Ascending aorta (tissue), 2 donors: Measurements from ENCODE around the gene ATG9B. TPM values are rescaled to one million over a fixed set of nuclear protein-coding genes. Genes with fewer than 3 reads are reported as not detected.
"Not testable (repeated sequence)": the region's sequence is repeated elsewhere in the genome, so short reads cannot be mapped to it uniquely, and the experiment has no call there.

Source experiments
- DNase-seq, 2 donors: peaks; one replicate each; pipeline ENCODE4 v3.0.0-alpha.2; 2019; ENCODE audit warnings: low spot score in 2 of 2
- H3K27ac ChIP-seq, 2 donors: fragments of 200-600 bp; sonication (generic); one replicate each; pipeline ENCODE4 v1.5.1; 2016 to 2017; ENCODE audit warnings: mild to moderate bottlenecking in 1 of 2
- H3K27me3 ChIP-seq: fragments of 200-600 bp; sonication (generic); one replicate; pipeline ENCODE4 v1.5.1; 2017
- H3K36me3 ChIP-seq, 2 donors: fragments of 200-600 bp; sonication (generic); one replicate each; pipeline ENCODE4 v1.5.1; 2016
- H3K4me1 ChIP-seq, 2 donors: fragments of 200-600 bp; sonication (generic); one replicate each; pipeline ENCODE4 v1.5.1; 2016 to 2017; ENCODE audit warnings: mild to moderate bottlenecking in 1 of 2
- H3K4me3 ChIP-seq, 2 donors: fragments of 200-600 bp; sonication (generic); one replicate each; pipeline ENCODE4 v1.5.1; 2016 to 2017; ENCODE audit warnings: mild to moderate bottlenecking in 1 of 2
- H3K9me3 ChIP-seq, 2 donors: fragments of 200-600 bp; sonication (generic); one replicate each; pipeline ENCODE4 v1.5.1; 2016
- intact Hi-C: fragments of 100-400 bp; cut with DNase I; formaldehyde crosslinking; loops from one replicate; pipeline ENCODE4 v1.15.1; 2023
- total RNA-seq: library from RNA; depleted of rRNA; stranded (reverse); fragments of >200 nt; gene quantifications from one replicate; pipeline ENCODE4 v1.1.0, GENCODE V29; 2016
- TF ChIP-seq, protein P1 (sequence below), 3 experiments: fragments of 200-600 bp in 2 of 3; fragments of 450-650 bp in 1 of 3; sonication (generic) in 2 of 3; IDR thresholded peaks; one replicate each; pipeline ENCODE4 v1.5.1; 2016 to 2019; ENCODE audit warnings: antibody characterized with exemption in 3 of 3, mild to moderate bottlenecking in 1 of 3, moderate library complexity in 1 of 3

ATG9B gene
- total RNA-seq, 1 donor from 2014 or later: not detected

DNA sequence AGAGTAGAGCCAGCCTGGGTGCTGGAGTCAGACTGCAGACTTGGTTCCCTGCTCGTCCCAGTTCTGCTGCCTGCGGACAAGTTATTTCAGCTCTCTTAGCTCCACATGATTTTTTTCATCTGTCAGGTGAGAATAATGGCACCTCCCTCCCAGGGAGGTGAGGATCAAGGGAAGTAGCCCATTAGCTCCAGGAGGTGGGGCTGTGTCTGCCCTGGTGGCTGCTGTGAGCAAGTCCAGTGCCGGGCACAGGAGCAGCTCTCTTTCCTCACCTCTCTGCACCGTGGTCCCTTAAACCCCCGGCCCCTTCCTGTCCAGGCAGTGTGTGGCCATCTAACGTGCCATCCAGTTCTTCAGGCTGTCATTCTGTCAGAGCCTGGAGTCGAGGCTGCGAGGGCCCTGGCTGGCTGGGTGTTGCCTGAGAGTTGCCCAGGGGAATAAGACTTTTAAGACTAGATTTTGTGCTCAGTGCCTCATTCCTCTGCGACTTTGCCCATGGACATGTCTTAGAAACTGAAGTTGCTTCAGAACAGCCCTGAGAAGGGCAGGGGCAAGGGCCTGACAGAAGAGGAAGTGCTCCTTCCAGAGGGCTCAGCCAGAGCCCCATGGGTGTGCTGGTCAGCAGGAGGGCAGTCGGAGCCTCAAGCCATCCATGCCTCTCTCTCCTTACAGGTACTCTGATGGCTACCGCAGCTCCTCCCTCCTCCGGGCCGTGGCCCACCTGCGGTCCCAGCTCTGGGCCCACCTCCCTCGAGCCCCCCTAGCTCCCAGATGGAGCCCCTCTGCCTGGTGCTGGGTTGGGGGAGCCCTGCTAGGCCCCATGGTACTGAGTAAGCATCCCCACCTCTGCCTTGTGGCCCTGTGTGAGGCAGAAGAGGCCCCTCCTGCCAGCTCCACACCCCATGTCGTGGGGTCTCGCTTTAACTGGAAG is 8.9 kb upstream of the ATG9B start:
- DNase-seq: no peak
- H3K9me3 ChIP-seq: no peaks in the 10 kb centered on the region
- no peaks in the 10 kb centered on the region for H3K27me3 ChIP-seq
- peaks cover 0 to 7% of the 10 kb centered on the region in 2 donors for H3K4me1 ChIP-seq
- TF ChIP-seq, protein P1, sequence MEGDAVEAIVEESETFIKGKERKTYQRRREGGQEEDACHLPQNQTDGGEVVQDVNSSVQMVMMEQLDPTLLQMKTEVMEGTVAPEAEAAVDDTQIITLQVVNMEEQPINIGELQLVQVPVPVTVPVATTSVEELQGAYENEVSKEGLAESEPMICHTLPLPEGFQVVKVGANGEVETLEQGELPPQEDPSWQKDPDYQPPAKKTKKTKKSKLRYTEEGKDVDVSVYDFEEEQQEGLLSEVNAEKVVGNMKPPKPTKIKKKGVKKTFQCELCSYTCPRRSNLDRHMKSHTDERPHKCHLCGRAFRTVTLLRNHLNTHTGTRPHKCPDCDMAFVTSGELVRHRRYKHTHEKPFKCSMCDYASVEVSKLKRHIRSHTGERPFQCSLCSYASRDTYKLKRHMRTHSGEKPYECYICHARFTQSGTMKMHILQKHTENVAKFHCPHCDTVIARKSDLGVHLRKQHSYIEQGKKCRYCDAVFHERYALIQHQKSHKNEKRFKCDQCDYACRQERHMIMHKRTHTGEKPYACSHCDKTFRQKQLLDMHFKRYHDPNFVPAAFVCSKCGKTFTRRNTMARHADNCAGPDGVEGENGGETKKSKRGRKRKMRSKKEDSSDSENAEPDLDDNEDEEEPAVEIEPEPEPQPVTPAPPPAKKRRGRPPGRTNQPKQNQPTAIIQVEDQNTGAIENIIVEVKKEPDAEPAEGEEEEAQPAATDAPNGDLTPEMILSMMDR (IDR thresholded peaks at IDR 0.05): no peak
- H3K36me3 ChIP-seq: peaks cover 21 to 32% of the 10 kb centered on the region in 2 donors
- H3K4me3 ChIP-seq: no peak overlapping the region
- H3K27ac ChIP-seq: no peak overlapping the region
- intact Hi-C loops: no loop called here

DNA sequence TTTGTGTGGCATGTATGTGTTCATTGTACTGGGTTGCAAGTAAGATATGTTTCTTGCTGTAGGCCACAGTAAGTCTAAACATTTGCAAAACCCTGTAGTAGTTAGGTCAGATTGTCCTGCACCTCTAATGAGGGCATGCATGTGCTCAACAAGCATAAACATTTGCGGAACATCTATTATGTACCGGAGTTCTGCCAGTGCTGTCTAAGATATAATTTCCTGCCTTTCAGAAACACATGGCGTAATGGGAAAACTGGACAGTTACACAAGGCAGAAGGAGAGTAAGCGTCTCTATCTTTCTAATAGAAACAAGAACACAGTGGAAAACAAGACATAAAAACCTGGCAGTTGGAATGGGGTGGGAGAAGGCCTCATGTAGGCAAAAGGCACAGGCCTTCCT is 6.7 kb upstream of the ATG9B start:
- intact Hi-C loops: no loop called here
- no peak overlapping the region for H3K4me3 ChIP-seq
- peaks cover 0 to 7% of the 10 kb centered on the region in 2 donors for H3K4me1 ChIP-seq
- H3K36me3 ChIP-seq: peaks cover 13 to 19% of the 10 kb centered on the region in 2 donors
- TF ChIP-seq, protein P1 (IDR thresholded peaks at IDR 0.05): no peak
- no peaks in the 10 kb centered on the region for H3K9me3 ChIP-seq
- no peaks in the 10 kb centered on the region for H3K27me3 ChIP-seq
- DNase-seq: no peak
- no peak overlapping the region for H3K27ac ChIP-seq

GRCh38 chr7:151028948-151029501 is 4.7 kb upstream of the ATG9B start:
- Histone ChIP-seq H3K4me1 (peaks cover 0 to 7% of the 10 kb centered on the region in 2 donors), H3K27ac (peak overlapping the region; percentile 60 to 78), H3K9me3 (no peaks in the 10 kb centered on the region)

DNA sequence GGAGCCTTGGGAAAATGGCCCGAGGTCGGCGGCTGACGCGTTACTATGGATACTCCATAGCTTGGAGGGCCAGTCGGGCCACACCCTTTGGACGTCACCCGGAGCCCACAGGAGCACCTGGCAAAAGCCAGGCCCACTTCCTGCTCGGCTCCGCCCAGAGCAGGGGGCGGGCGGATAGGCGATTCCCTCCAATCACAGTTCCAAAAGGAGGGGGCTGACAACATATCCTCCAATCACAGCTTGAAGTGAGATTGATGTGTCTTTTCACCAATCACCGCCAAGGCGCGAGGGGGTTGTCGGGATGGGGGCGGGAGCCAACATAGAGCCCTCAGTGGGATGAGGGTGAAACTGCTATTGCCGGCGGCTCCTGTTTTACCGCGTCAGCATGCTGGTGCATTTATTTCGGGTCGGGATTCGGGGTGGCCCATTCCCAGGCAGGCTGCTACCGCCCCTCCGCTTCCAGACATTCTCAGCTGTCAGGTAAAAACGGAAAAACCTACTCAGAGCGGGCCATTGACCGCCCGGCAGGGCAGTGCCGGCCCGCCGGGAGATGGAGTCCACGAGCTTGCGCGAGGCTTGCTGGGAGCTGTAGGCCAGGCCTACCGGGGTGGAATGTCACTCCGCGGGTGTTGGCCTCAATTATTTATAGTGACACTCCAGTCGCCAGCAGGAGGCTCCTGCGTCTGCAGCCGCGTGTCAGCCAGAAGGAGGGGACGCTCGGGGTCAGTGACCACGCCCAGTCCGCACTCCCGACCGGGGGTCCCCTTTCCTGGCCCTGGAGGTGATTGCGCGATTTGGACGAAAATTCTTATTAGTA is 4.0 kb upstream of the ATG9B start, which contains the start of gene ABCB8:
ABCB8 (plus strand) TSS at position 320 of the 817 bp plus-strand sequence; CDS start at position 386, 66 bp downstream.
- Histone ChIP-seq H3K36me3 (no peaks in the 10 kb centered on the region), H3K4me3 (peak within 1 kb of the TSS; percentile 68 to 77), H3K9me3 (no peaks in the 10 kb centered on the region), H3K4me1 (peaks cover 0 to 7% of the 10 kb centered on the region in 2 donors), H3K27me3 (no peaks in the 10 kb centered on the region), H3K27ac (peak within 1 kb of the TSS; percentile 60 to 78)
- peak; percentile 98 to 100 for DNase-seq
- TF ChIP-seq, protein P1 (IDR thresholded peaks at IDR 0.05): peak in 2 of 3 experiments; percentile 59 to 68
- intact Hi-C loops: loop anchor here (1.0 to 10.0 kb wide), 6 partner anchors 30 to 1194 kb away; partner anchors contain the start of genes ABCF2, FASTK and ZNF862

More at GRCh38 chr7:151028948-151029501, 4.7 kb upstream of the ATG9B start:
- TF ChIP-seq, protein P1 (IDR thresholded peaks at IDR 0.05): no peak
- Histone ChIP-seq H3K4me3 (peak overlapping the region; percentile 68 to 77), H3K36me3 (no peaks in the 10 kb centered on the region), H3K27me3 (no peaks in the 10 kb centered on the region)
- intact Hi-C loops: loop anchor here (1.0 to 10.0 kb wide), 6 partner anchors 29 to 1194 kb away; partner anchors contain the start of genes ABCF2, FASTK and ZNF862
- no peak for DNase-seq

GRCh38 chr7:151027728-151028130 is 3.4 kb upstream of the ATG9B start:
- H3K27ac ChIP-seq: peak overlapping the region; percentile 46 to 61
- H3K4me1 ChIP-seq, DNase-seq, H3K27me3 ChIP-seq, H3K9me3 ChIP-seq, H3K36me3 ChIP-seq: not testable (repeated sequence)
- H3K4me3 ChIP-seq: peak overlapping the region; percentile 68 to 77
- intact Hi-C loops: loop anchor here (1.0 to 10.0 kb wide), 6 partner anchors 31 to 1193 kb away; partner anchors contain the start of genes ABCF2, FASTK and ZNF862

DNA sequence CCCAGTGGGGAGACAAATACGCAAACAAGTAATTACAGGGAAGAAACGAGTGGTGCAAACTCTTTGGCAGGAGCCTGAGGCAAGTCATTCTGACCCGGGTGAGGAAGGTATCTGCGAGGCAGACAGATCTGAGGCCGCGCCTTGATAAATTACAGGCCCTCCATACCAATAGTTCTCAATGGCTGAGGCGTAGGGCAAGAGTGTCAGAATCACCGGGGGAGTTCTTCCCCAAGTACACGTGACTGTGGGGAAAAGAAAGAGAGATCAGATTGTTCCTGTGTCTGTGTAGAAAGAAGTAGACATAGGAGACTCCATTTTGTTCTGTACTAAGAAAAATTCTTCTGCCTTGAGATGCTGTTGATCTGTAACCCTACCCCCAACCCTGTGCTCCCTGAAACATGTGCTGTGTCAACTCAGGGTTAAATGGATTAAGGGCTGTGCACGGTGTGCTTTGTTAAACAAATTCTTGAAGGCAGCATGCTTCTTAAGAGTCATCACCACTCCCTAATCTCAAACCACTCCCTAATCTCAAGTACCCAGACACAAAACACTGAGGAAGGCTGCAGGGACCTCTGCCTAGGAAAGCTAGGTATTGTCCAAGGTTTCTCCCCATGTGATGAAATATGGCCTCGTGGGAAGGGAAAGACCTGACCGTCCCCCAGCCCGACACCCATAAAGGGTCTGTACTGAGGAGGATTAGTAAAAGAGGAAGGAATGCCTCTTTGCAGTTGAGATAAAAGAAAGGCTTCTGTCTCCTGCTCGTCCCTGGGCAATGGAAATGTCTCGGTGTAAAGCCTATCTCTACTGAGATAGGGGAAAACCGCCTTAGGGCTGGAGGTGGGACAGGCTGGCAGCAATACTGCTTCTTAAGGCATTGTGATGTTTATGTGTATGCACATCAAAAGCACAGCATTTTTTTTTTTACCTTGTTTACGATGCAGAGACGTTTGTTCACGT is 2.8 kb upstream of the ATG9B start:
- Histone ChIP-seq H3K4me3 (peak overlapping the region; percentile 68 to 77), H3K27ac (peak overlapping the region in 1 of 2 donors; percentile 46)
- not testable (repeated sequence) for H3K9me3 ChIP-seq, H3K36me3 ChIP-seq, DNase-seq, H3K4me1 ChIP-seq, H3K27me3 ChIP-seq
- intact Hi-C loops: loop anchor here (10.0 kb wide), 1 partner anchor 1192 kb away; the partner anchor contains the start of gene ZNF862
